GM11168 (cell line): ENCODE results near the gene TMEM37.

Experiments
- in situ Hi-C: fragments of 300-500 bp; cut with MboI; formaldehyde crosslinking; loops from one replicate; pipeline ENCODE4 v1.12.0; 2022; ENCODE audit warnings: low sequenced_read_pairs; ENCODE audit not compliant: unreplicated experiment

Gene TMEM37

DNA sequence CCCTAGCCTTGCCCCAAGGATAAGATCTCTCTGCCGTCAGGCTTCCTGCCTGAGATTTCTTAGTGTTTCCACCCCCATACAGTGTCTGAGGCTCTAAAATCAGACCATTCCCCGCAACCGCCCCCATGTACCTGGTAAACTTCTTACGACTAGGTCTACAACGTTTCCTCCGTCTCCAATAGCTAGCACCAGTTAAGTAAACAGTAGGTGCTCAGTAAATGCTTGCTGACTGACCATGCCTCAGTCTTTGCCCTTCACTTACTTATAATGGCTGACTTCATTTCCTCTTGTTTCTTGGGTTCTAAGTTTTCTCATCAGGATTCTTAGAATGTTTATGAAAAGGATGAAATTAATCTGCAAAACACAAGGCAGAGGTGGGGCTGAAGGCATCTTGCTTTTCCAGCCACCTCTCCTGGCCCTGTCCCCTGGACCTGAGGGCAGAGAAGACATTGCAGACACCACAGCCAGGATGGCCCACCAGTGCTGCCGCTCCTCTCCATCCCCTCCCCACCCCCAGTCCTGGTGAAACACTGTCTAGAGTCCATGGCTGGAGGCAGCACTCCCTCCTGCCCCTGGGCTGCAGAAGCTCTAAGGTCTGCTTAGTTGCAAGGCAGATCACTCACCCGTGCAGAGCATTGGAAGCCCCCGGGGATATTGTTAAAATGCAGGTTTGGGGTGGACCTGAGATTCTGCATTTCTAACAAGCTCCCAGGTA lies 16.9 kb downstream of the TMEM37 start:
- in situ Hi-C loops, result no loop called here

DNA sequence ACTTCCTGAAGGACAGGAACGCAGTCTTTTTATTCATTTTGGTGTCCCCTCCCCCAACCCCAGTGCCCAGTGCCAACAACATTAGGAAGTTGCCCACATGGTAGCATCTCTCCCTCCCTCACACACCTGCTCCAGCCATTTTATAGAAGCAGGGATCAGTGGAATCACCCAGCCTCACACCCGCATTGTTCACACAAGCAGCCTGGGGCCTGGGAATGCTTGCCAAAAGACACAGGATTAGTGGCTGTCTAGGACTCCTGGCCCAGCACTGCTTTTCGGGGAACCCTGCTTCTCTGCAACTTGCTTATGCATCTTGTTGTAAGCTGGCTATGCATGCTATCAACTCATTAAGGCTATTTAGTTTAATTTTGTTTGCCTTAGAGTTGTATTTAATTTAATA lies 17.9 kb downstream of the TMEM37 start:
- in situ Hi-C loops, result no loop called here

DNA sequence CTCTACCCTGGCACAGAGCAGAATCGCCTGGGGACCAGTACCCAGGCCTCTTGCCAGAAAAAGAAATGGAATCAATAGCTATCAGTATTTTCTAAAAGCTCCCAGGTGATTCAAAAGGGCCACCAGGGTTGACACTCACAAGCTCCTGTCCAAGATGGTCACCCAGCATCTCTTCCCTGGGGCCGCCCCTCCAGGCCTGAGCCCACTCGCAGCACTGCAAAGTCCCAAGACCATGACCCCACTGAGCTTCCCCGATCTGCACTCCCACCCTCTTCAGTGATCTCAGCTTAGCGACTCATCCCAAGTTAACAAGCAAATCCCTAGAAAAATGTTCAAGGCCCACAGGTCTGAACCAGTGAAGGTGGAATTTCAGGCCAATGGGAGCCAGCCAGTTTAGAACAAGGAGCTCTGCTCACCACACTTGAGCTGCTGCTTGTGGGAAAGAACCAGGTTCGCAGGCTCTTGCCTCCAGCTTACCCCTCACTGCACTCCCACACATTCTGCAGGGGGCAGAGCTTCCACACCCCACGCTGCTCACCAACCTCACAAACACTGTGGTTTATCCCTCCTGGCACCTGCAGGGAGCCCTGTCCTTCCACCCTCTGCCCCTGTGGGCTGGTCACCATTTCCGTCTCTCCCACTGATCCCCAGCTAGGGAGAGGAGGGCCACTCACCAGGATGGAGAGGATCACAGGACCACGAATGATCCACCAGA lies 19.8 kb downstream of the TMEM37 start:
- in situ Hi-C loops, result no loop called here

DNA sequence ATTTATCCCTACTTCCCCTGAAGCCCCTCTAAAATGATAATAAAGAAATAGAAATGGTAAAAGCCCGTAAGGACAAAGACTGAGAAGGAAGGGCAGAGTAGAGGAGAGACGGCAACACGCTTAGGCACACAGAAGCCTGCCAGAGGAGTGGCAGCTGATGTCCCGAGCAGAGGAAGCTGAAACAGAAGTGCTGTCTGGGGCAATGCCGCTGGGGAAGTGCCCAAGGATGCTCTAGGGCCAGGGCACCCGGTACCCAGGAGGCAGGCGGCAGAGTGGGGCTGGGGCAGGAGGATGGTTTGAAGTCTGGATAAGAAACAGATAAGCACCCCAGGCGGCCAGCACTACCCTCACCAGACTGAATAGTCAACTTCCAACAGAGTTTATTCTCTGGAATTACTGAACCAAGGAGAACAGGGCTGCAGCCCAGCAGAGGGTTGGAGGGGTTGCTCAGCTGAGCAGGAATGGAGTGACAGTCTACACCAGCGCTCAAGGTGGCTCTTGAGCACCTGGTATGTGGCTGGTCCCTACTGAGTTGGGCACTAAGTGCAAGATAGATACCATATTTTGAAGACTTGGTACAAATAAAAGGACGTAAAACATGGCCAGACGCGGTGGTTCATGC lies 22.4 kb downstream of the TMEM37 start:
- in situ Hi-C loops, result no loop called here

DNA sequence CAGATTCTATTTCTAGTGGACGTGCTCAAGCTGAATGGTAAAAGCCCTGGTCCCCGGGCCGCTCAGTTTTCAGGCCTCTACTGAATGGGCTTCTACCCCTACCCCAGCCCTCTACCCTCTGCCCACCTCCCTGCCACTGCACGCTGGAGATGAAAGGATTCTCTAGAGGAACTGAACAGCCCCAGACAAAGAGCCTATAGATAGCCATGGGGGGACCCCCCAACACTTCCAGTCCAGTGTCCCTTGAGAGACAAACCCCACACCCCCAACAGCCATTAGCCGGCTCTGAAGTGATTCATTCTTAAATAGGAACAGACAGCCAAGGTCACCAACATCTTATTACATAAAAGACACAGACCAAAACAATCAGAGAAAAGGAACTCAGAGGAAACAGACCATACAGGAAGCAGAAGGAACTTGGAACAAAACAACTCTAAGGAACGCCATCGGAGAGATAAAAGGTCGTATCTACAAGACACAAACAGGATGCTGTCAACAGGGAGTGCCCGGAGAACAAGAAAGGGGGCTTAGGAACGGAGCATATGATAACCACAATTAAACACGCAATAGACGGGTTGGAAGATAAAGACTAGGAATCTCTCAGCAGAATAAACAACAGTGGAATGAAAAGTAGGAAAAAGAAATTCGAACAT lies 23.5 kb downstream of the TMEM37 start:
- in situ Hi-C loops, result no loop called here

DNA sequence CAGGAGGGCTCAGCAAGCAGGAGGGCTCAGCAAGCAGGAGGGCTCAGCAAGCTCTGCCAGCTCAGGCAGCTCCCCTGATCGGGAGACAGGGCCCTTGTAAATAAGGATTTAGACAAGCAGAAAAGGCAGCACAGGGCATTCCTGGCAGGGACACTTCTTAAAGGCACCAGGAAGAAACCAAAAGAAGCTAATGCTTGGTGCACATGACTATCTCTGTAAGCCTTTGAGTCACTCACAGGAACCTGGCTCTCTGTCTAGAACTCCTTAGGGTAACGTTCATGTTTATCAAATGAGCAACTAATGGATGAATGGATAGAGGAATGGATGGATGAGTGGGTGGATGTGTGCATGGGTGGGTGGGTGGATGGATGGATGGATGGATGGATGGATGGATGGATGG lies 28.4 kb downstream of the TMEM37 start:
- in situ Hi-C loops, result no loop called here

DNA sequence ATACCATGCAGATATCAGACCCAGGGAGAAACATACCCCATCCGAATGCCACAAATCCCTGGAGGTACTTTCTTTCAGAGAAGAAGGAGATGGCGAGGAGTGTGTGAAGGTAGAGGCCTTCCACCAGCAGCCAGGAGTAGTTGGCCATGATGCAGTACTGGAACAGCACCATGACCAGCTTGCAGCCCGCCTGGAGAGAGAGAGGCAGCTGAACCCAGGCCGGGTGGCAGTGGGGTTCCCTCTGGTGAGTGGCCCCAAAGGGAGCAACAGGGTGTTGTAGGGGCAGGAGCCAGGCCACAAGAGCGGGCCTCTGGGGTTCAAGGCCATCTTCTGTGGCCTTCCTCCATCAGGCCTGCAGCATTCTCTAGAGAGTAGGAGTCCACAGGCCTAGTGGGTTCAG lies 30.2 kb downstream of the TMEM37 start:
- in situ Hi-C loops, result no loop called here

DNA sequence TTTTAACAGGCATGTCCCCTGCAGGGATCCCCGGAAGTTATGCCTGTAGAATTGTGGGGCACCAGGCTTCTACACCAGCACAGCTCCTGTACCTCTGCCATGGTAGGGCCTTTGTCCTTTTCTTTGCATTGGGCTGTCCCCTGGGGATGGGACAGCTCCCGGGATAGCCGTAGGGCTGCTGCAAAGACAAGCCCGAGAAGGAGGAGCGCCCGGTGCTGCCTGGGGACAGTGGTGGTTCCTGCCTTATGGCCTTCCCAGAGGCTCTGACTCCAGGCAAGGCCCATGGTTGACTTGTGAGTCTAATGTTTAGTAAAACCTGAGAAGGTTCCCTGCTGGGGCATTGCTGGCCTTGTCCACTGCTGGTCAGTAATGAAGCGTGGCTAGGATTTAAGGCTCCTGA lies 30.9 kb downstream of the TMEM37 start:
- in situ Hi-C loops, result no loop called here

DNA sequence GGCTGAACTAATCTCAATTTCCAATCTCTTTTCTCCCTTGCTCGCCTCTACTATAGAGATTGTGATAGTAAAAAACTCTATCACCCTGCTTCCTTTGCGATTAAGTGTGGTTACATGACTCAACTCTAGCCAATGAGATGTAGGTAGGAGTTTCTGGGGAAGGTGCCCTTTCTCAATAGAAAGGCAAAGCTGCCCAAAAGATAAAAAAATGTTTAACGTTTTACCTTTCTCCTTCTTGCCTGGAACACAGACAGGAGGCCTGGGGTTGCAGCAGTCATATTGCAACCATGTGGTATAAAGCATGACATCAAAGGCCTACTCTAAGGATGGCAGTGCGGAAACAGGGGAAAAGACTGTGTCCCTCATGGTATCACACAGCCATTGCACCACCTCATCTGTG lies 31.5 kb downstream of the TMEM37 start:
- in situ Hi-C loops, result no loop called here

DNA sequence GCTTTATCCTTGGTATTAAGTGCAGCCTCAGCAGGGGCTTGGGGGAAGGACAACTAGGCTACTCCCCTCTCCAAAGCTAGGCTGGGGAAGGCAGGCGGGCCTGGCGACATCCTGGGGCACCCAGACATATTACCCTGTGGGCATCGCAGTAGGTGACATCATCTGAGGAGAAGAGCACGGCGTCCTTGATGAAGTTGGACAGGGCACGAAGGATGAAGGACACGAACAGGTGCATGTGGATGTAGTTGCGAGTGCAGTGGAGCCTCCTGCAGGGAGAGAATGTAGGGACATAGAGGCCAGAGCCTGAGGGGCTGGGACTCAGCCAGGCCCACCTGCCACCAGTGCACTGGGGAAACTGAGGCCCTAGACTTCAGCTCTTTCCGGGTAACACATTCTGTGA lies 32.3 kb downstream of the TMEM37 start:
- in situ Hi-C loops, result no loop called here

DNA sequence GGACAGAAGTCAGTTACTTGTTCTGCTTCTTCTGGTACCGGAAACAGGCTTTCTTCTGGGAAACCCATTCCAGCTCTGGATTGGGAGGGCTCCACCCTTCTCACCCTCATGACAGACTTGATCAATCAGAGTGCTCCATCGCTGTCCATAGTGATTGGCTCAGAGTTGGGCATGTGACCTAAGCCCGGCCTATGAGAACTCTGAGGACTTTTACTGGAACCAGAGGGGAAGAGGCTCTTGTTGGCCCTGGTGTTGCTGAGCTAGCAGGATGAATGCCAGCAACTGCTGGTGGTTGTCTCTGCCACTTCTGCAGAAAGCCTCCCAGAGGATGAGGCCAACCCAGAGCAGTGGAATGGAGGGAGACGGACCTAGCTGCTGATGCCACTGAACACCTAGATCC lies 33.3 kb downstream of the TMEM37 start:
- in situ Hi-C loops, result no loop called here

DNA sequence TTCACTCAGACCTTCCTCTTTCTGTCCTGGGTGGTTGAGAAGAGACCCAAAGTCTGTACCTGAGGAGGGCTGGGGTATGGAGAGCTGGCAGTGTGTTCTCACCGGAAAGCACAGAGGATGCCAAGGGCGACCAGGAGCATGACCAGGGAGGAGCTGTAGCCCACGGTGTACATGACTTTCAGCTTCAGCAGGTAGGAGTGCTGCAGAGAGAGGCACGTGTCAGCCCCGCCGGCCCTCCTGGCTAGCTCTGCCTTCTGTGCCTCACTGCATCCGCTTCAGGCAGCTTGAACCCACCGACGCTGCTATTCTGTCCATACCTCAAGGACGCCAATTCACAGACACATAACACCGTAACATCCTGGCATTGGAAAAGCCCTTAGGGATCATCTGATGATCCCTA lies 34.0 kb downstream of the TMEM37 start:
- in situ Hi-C loops, result no loop called here

DNA sequence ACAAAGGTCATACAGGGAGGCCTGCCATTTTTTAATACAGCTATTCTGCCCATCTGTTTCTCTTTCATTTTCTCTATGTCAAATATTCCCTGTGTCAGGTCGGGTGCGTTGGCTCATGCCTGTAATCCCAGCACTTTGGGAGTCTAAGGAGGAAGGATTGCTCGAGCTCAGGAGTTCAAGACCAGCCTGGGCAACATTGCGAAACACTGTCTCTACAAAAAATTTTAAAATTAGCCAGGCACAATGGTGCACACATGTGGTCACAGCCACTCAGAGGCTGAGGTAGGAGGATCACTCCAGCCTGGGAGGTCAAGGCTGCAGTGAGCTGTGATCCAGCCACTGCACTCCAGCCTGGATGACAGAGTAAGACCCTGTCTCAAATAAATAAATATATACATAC lies 34.7 kb downstream of the TMEM37 start:
- in situ Hi-C loops, result no loop called here

DNA sequence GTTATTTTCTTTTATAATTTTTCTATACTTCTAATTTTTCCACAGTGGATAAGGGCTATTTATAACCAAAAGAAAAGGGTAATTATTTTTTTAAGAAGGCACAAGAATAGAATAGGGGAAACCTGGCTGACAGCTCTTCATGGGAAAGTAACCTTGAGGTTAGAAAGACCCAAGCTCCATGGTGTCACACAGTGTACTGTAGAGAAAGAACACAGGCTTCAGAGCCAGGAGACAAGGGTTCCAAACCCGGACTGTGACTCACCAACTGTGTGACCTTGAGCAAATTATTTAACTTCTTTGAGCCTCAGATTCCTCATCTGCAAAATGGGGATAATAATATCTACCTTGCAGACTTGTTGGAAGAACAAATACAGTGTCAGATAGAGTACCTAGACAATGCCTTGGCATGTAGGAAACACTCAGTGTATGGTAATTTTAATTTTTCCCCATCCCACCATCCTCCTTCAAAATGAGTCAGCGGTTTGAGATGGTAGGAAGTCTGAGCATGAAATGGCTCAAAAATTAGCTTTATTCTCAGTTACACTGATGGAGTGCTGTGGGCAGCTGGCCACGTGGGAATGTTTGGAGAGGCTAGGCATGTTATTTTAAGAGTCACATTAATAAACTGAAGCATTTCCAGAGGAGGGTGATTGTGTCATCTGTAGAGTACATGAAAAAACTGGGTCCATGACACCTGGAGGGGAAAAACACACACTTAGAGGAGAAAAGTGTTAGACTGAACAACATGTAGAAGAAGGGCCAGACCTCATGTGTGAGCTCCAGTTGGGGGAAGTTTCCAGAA lies 36.7 kb downstream of the TMEM37 start:
- in situ Hi-C loops, result no loop called here

DNA sequence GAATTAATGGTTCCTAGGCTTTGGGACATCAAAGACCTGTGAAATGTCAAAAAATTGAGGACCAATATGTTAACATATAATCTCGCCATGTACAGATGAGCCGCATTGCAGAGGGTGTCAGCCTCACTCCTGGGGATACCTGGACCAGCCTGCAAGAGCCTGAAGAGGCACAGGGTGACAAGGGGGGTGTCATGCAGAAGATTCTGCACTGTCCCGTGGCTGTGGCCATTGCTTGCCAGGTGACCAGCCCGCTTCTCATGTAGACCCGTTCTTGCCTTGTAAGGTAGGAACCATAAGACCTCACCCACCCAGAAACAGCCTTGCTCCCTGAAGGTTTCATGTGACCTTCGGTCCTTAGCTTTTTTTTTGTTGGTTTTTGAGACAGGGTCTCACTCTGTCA lies 37.5 kb downstream of the TMEM37 start:
- in situ Hi-C loops, result no loop called here

DNA sequence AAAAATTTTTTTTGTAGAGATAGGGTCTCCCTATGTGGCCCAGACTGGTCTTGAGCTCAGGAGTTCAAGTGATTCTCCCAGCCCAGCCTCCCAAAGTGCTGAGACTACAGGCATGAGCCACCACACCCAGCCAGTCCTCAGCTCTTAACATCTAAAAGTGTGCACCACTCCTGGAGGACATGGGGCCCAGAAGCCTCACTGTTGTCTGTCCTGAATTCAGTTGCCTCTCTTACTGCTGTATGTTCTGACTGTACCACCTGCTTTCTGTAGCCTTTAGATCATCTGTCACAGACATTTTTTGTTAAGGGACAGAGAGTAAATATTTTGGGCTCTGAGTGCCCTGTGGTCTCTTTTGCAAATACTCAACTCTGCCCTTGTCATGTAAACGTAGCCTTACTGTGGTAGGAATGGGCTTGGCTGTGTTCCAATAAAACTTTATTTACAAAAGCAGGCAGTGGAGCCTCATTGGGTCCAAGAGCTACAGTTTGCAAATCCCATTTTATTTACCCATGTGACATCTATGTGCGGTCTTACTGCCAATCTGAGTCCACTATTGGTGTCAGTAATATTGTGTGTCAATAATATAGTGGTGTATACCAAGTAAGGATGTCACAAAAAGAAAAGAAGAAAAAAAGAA lies 38.1 kb downstream of the TMEM37 start:
- in situ Hi-C loops, result loop anchor here (10.0 kb wide), 1 partner anchor 65 kb away; no protein-coding TSS in a partner anchor

DNA sequence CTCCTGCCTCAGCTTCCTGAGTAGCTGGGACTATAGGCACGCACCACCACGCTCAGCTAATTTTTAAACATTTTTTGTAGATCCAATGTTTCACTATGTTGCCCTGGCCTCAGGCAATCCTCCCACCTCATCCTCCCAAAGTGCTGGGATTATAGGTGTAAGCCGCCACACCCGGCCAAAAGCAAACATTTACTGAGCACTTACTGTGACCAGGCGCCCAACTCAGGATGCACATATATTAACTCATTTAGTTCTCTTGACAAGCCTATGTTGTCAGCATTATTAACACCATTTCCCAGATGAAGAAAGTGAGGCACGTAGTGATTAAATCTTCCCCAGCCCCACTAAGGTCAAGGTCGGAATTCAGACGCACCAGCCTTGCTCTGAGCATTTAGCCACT lies 41.1 kb downstream of the TMEM37 start:
- in situ Hi-C loops, result loop anchor here (10.0 kb wide), 1 partner anchor 68 kb away; no protein-coding TSS in a partner anchor

DNA sequence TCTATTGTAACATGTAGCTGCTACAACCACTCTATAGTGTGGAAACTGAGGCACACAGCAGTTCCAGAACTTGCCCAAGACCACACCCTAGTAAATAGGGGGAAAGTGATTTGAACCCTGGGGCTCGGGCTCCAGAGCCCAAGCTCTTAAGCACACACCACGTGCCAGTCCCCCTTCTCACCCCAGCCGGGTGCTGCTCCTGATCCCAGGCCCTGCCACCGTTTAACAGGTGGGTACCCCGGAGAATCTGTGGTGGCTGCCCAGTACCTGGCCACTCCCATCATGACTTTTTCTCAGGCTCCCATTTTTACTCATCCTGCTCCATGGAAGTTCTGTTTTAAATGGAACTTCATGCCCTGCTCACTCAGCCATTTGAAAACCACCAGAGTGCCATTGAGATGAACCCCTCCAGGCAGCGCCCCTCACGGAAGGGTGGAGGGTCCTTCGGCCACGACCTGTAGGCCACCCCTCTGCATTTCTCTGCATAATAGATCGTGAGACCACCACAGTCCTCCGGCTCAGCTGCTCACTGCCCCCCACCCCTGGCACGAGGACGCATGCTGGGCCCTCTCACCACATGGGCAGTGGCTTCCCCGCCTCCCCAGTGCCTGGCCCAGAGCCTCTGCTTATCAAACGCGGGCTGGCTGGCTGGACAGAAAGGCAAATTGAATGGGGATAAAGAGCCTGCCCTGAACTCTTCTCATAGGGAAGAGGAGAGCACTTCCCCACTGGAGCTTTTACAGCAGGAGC lies 42.1 kb downstream of the TMEM37 start:
- in situ Hi-C loops, result loop anchor here (10.0 kb wide), 1 partner anchor 69 kb away; no protein-coding TSS in a partner anchor
